ENCODE data around the gene KDM2A.

The KDM2A gene

DNA sequence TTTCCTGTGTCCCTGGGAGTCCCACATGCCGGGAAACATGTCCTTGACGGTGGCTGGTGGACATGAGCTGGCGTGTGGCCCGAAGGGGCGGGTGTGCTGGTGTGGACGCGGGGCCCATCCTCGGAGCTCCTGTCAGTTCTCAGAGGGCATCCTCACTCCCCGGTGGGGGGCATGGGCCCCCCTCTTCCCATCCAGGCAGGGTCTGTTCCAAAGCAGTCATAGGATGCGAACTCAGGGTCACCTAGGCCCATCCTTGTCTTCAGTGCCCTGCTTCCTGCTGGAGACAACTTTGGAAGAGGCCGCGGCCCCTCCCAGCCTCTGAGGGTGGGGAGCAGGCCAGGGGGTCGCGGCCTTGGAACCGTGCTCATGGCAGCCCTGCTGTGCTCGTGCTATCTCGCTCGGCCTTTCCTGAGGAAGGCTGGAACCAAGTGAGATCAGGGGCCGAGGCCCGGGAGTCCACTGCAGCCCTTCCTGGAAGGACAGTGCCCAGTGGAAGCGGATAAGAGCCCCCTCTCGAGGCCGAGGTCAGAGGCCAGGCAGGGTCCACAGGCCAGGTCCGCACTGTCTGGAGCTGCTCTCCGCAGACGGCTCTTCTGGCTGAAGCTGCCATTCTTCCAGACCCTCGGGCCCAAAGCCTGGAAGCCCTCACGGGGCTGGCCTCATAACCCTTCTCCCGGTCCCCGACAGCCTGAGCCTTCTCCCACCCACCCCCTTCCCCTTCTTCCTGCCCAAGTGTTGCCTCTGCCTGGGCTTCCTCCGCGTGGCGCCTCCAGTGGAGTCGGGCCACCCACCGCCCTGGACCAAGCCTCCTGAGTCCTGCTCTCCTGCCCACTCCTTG is 155.9 kb downstream of the KDM2A start:
- no peak for DNase-seq

DNA sequence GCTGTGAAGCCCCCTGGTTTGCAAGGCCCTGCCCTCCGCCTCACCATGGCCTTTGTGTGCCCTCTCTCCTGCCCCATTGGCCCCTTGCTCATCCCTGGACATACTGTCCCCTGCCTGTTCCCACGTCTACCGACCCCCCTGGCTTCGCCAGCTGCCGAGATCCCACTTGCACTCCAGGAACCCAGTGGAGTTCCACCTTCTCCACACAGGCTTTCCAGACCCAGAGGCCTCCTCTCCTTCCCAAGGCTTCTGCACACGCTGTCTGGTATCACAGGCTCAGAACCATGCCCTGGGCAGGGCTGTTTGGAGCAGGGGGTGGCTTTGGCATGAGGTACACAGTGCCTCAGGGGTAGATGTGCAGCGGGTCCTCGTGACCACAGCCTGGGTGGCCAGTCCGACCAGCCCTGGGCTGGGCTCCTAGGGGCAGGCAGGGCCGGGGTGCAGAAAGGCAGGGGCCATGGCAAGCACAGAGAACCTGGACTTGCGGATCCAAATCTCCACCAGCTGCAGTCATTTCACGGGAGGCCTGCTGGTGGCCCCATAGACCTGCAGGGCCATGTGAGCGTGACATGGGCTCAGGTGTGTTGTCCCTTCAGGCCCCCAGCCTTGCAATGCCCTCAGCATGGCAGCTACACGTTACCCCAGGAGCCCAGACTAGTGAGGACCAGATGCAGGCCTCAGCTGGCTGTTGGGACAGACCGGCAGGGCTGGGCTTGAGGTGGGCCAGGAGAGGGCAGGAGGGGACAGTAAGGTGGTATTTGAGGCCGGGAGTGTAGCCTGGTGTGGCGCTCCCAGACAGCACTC is 156.7 kb downstream of the KDM2A start:
- DNase-seq, result no peak

DNA sequence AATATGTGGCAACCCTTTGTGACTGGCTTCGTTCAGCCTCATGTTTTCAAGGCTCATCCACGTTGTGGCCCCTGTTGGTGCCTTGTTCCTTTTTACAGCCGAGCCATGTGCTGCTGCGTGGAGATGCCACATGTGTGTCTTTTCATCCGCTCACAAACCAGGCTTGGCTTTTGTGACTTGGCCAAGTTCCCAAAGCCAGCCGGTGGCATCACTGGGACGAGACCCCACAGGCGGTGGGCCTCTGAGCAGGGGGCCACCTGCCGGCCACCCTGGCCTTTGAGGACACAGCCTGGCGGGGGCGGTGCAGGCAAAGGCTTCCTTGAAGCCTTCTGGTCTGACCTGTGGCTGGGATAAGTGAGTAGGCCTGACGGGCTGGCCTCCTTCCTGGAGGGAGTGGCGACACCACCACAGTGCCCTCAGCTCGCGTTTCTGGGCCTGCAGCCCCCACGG is 157.7 kb downstream of the KDM2A start:
- peak in 1 of 2 donors; percentile 33 for DNase-seq

DNA sequence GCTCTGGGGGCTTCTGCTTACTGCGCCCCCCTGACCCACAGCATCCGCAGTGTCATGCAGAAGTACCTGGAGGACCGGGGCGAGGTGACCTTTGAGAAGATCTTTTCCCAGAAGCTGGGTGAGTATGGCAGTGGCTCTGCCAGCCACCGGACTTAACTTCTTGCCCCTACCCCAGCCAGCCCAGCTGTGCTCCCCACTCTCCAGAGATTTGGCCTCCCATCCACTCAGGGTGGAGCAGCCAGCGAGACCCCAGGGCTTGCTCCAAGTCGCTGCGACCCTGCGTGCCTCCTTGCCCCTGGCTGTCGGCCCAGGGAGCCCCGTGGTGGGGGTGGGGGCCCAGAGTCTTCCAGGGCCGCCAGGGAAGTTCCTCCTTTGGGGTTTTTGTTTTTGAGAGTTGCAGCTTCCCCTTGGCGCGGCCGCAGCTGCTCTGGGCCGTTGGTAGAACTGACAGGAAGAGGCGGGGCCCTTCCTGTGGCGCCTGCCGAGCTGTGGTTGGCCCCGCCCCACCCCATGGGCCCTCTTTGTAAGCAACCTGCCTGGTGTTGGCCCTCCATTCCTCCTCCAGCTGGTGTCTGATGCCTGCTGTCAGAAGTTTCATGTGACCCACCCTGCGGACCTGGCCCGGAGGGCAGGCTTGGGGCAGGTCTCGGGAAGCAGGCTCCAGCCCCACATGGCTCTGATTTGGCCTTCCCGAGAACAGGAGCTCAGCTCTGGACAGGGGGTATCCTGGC is 158.3 kb downstream of the KDM2A start:
- DNase-seq, result peak; percentile 94 to 95

DNA sequence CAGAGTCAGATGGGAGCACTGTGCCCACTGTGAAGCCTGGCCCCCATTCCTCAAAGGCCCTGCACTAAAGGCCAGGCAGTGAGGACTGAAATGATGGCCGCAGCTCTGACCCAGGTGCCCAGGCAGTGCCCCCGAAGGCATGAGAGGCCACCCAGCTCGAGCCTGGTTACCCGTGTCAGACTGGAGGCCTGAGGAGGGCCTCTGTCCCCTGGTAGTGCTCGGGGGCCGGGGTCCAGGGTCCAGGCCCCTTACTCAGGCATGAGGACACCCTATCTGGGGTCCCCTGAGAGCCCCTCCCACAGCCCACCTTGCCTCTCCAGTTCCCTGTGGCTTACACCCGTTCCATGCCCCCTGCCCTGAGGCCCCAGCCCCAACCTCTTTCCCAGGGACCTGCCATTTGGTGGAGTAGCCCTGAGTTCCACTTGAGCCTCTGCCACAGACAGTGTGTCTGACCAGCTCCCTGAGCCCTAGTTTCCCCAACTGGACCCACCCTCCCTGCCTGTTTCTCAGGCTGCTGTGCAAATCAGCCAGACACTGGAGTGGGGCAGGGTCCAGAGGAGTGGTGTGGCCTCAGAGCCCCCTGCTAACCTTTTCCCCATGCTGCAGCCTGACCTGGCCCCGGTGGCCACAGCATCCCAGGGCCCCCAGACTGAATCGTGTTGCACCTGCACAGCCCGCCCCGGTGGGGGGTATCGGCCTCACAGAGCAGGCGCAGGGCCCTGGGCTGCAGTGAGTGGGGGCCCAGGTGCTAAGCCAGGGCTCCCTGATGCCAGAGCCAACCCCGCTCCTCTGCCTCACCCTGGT is 159.3 kb downstream of the KDM2A start:
- DNase-seq, result no peak

DNA sequence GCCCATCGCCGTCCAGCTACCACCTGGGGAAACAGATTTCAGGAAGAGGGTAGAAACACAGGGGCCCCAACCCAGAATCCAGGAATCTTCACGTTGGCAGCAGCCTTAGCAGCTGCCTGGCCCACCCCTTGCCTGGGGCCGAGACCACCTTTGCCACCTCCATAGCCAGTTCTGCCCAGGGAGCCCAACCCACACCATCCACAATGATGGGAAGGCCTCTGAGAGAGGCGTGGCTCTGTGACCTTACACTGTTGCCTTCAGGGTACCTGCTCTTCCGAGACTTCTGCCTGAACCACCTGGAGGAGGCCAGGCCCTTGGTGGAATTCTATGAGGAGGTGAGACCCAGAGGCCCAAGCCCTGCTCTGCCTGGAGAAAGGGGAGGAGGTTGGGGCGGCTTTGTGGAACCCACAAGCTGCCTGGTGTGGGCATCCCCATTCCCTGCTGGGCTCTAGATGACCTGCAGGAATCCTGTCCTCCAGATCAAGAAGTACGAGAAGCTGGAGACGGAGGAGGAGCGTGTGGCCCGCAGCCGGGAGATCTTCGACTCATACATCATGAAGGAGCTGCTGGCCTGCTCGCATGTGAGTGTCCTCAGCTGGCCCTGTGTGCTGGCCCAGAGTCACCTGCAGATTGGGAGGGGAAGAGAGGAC is 160.0 kb downstream of the KDM2A start:
- no peak for DNase-seq

DNA sequence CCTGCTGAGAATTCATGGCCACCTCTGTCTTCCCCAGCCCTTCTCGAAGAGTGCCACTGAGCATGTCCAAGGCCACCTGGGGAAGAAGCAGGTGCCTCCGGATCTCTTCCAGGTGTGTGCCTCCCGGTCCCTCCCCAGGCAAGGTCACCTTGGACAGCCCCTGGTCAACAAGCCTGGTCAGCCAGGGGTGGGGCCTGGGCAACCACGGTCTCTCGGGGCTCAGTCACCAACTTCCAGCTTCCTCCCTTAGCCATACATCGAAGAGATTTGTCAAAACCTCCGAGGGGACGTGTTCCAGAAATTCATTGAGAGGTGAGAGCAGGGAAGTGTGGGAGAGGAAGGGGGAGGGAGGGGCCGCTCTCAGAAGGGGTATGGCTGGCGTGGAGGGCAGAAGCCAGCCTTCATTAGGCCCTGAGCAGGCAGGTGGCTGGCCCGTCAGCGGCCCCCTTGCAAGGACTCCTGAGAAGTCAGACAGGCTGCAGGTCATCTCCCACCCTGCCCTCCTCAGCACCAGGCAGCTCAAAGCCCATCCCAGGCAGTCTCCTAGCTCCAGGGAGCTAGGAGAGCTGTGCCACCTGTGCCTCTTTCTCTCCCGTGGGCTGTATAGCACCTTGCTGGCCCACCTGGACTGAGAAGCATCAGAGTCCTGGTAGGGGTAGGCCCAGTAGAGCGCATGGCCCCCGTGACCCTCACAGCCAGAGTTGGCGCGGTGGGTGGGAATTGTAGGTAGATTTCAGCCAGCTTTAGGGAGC is 160.7 kb downstream of the KDM2A start:
- DNase-seq, result no peak

DNA sequence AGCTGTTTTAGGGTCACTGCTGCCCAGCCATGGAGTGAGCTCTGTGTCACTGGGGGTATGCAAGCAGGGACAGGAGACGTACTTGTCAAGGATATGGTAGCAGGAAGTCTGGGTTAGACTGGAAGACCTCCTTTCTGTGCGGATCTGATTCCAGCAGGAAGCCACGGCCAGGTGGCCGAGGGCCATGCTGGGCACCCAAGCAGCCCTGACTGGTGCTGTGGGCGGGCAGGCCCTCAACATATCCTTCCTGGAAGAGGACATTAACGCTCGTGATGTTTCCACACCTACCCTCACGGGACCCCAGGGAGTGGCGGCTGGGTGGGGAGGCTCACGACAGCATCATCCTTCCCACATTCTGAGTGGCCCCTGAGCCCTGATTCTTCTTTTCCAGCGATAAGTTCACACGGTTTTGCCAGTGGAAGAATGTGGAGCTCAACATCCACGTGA is 161.3 kb downstream of the KDM2A start:
- DNase-seq, result no peak

DNA sequence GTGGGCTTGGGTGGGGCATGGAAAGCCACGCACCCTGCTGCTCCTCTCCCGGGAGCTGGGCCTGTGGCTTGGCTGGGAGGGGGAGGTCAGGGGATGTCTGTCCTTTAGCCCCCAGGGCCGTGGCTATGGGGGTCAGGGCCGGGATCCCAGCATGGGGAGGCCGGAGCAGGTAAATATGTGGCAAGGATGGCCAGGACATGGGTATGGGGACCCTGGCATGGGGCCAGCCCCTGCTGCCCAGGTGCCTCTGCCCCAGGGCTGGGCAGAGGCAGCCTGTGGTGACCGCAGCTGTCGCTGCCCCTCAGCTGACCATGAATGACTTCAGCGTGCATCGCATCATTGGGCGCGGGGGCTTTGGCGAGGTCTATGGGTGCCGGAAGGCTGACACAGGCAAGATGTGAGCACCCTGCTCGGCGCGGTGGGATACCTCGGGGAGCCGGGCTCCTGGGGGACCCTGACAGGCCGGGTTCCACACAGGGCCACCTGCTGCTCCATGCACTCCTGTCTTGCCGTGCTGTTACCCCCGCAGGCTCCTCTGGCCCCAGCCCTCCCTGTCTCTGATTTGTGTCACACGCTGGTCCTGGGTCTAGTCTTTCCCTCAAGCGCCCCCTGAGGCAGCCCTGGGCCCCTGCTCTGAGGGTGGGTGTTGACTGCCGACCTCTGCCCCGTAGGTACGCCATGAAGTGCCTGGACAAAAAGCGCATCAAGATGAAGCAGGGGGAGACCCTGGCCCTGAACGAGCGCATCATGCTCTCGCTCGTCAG is 161.9 kb downstream of the KDM2A start:
- DNase-seq, result no peak

DNA sequence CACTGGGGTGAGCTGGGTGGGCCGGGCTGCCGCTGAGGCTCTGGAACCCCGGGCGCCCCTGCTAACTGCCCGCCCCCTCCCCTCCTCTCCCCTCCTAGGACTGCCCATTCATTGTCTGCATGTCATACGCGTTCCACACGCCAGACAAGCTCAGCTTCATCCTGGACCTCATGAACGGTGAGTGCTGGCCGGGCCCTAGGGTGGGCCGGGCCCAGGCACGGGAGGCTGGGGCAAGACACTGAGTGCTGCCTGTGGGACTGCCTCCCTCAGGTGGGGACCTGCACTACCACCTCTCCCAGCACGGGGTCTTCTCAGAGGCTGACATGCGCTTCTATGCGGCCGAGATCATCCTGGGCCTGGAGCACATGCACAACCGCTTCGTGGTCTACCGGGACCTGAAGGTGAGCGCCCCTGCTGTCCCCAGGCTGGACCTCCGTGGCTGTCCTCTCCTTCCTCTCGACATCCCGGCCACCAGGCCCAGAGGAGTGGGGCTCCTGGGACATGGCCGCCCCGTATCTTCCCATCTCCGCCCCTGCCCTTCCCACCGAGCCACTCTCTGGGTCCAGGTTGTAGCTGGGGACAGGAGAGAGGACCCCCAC is 162.6 kb downstream of the KDM2A start:
- DNase-seq, result no peak

DNA sequence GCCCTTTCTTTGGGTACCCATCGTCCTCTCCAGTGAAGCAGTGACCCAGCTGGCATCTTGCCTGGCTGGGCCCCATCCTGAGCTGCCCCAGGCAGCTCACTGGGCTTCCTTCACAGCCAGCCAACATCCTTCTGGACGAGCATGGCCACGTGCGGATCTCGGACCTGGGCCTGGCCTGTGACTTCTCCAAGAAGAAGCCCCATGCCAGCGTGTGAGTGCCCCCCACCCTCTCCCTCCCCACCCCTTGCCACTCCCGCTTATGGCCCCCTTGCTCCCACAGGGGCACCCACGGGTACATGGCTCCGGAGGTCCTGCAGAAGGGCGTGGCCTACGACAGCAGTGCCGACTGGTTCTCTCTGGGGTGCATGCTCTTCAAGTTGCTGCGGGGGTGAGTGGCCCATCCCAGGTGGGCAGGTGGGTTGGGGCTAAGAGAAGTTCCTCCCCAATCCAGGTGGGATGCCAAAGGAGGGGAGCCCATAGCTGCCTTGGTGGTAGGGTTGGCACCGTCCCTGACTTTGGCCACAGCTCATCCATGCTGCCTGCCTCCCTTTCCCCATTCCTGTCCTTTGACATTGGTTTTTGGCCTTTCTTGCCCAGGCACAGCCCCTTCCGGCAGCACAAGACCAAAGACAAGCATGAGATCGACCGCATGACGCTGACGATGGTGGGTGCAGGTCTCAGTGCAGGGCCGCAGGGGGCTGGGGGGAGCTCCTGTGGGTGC is 163.3 kb downstream of the KDM2A start:
- no peak for DNase-seq

DNA sequence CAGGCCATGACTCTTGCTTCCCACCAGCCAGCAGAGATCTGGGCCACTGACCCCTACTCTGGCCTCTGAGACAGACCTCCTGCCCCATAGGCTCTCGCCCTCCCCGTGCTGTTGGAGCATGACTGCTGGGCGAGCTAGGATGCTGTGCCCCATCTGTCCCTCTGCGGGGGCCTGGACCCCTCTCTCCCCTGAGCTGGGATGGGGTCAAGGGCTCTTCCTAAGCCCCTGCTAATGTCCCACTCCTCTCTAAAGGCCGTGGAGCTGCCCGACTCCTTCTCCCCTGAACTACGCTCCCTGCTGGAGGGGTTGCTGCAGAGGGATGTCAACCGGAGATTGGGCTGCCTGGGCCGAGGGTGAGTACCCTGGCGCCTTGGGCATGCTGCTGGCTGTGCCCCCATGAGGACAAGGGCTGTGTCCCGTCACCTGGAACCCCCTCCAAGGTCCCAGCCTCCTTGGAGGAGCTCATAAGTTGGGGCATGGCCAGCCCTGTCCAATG is 163.9 kb downstream of the KDM2A start:
- no peak for DNase-seq

DNA sequence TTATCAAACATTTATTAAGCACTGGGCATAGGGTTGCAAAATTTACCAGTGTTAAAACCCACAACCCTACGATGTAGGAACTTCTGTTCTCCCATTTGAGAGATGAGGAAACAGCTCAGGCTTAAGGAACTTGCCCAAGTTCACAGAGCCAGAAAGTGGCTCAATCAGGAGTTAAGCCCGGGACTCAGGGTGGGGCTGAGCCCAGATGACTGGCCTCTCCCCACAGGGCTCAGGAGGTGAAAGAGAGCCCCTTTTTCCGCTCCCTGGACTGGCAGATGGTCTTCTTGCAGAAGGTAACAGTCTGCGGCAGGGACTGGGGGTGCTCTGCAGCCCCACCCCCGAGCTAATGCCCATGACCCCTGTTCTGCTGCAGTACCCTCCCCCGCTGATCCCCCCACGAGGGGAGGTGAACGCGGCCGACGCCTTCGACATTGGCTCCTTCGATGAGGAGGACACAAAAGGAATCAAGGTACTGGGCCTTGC is 164.5 kb downstream of the KDM2A start:
- peak in 1 of 2 donors; percentile 33 for DNase-seq

DNA sequence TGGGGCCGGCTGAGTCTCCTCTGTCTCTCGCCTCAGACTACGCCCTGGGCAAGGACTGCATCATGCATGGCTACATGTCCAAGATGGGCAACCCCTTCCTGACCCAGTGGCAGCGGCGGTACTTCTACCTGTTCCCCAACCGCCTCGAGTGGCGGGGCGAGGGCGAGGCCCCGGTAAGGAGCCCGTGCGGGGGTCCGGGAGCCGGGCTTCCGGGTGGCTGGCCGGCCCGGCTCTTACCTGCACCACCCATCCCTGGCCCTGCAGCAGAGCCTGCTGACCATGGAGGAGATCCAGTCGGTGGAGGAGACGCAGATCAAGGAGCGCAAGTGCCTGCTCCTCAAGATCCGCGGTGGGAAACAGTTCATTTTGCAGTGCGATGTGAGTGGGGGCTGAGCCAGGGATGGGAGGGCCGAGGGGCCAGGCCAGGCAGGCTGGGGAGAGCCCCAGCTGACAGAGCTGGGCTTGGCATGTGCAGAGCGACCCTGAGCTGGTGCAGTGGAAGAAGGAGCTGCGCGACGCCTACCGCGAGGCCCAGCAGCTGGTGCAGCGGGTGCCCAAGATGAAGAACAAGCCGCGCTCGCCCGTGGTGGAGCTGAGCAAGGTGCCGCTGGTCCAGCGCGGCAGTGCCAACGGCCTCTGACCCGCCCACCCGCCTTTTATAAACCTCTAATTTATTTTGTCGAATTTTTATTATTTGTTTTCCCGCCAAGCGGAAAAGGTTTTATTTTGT is 165.9 kb downstream of the KDM2A start:
- DNase-seq, result no peak

DNA sequence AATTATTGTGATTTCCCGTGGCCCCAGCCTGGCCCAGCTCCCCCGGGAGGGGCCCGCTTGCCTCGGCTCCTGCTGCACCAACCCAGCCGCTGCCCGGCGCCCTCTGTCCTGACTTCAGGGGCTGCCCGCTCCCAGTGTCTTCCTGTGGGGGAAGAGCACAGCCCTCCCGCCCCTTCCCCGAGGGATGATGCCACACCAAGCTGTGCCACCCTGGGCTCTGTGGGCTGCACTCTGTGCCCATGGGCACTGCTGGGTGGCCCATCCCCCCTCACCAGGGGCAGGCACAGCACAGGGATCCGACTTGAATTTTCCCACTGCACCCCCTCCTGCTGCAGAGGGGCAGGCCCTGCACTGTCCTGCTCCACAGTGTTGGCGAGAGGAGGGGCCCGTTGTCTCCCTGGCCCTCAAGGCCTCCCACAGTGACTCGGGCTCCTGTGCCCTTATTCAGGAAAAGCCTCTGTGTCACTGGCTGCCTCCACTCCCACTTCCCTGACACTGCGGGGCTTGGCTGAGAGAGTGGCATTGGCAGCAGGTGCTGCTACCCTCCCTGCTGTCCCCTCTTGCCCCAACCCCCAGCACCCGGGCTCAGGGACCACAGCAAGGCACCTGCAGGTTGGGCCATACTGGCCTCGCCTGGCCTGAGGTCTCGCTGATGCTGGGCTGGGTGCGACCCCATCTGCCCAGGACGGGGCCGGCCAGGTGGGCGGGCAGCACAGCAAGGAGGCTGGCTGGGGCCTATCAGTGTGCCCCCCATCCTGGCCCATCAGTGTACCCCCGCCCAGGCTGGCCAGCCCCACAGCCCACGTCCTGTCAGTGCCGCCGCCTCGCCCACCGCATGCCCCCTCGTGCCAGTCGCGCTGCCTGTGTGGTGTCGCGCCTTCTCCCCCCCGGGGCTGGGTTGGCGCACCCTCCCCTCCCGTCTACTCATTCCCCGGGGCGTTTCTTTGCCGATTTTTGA is 166.8 kb downstream of the KDM2A start:
- peak; percentile 34 to 62 for DNase-seq

DNA sequence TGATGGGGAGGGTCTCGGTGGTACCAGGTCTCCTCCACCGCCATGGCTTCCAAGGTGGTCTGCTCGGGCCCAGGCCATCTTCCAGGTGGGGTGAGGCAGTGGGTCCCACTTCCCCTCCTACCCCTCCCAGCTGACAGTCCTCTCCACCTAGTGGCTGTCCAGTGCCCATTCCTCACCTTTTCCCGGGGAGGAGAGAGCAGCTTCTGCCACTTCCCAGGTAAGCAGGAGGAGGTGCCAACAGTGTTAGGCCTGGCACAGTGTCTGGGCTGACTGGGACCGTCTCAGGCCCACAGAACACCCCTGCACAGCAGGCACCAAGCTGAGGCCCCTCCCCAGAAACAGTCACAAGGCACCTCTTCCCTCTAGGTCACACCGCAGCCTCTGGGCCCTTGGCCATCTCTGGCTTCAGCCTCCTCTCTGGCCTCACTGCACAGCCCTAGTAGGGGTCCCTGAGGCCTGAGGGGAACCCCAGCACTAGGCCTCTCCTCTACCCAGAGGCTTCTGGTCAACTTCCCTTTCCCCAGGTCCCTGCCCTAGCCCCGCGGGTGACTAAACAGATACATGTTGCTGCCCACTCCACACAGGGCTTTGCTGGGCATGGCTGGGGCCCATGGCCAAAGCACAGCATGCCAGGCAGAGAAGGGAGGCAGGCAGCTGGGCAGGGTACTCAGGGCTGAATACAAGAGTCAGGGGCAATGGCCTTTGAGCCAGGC is 167.7 kb downstream of the KDM2A start:
- peak in 1 of 2 donors; percentile 54 for DNase-seq
